ENCODE data around the gene SMIM20.

DNA sequence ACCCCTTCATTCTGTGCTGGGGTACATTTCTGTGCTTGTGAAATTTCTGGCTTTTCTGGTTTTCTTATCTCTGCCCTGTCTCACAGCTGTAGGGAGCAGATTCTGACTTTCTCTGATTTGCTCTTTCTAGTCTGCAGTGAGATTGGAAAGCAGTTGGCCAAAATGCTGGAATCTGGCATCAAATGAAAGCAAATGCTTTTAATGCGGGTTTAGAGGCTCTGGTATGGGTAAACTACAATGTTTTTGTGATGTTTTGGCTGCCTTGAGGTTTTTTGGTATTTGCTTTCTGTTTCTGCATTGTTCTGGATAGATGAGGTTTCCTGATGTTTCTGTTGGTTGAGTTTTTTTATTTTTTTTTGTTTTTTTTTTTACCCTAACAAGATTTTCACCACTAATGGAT, 23.8 kb downstream of the SMIM20 start:
- TF ChIP-seq AFF4 (CRISPR knock-in tag; IDR thresholded peaks at IDR 0.05) (no peak), KLF16 (IDR thresholded peaks at IDR 0.05) (no peak), ZNF24 (IDR thresholded peaks at IDR 0.05) (no peak), TEAD2 (tag; IDR thresholded peaks at IDR 0.05) (no peak), HNRNPH1 (optimal IDR thresholded peaks at IDR 0.05; ENCODE audit: low read depth, low read length) (no peak), TEAD4 (IDR thresholded peaks at IDR 0.05; ENCODE audit: low read length) (no peak), TEAD4 (CRISPR knock-in tag; IDR thresholded peaks at IDR 0.05; ENCODE audit: borderline replicate concordance) (no peak), USF2 (CRISPR knock-in tag; IDR thresholded peaks at IDR 0.05) (no peak)
- TF ChIP-seq, protein P1, sequence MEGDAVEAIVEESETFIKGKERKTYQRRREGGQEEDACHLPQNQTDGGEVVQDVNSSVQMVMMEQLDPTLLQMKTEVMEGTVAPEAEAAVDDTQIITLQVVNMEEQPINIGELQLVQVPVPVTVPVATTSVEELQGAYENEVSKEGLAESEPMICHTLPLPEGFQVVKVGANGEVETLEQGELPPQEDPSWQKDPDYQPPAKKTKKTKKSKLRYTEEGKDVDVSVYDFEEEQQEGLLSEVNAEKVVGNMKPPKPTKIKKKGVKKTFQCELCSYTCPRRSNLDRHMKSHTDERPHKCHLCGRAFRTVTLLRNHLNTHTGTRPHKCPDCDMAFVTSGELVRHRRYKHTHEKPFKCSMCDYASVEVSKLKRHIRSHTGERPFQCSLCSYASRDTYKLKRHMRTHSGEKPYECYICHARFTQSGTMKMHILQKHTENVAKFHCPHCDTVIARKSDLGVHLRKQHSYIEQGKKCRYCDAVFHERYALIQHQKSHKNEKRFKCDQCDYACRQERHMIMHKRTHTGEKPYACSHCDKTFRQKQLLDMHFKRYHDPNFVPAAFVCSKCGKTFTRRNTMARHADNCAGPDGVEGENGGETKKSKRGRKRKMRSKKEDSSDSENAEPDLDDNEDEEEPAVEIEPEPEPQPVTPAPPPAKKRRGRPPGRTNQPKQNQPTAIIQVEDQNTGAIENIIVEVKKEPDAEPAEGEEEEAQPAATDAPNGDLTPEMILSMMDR (IDR thresholded peaks at IDR 0.05 in 2 of 3, conservative IDR thresholded peaks at IDR 0.05 in 1 of 3; ENCODE audit: insufficient read depth in 2 of 3, low read depth in 1 of 3, low read length in 3 of 3): no peak
- TF ChIP-seq, protein P2, sequence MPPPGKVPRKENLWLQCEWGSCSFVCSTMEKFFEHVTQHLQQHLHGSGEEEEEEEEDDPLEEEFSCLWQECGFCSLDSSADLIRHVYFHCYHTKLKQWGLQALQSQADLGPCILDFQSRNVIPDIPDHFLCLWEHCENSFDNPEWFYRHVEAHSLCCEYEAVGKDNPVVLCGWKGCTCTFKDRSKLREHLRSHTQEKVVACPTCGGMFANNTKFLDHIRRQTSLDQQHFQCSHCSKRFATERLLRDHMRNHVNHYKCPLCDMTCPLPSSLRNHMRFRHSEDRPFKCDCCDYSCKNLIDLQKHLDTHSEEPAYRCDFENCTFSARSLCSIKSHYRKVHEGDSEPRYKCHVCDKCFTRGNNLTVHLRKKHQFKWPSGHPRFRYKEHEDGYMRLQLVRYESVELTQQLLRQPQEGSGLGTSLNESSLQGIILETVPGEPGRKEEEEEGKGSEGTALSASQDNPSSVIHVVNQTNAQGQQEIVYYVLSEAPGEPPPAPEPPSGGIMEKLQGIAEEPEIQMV (tag; conservative IDR thresholded peaks at IDR 0.05; ENCODE audit: low read depth): no peak
